ENCODE data around the gene VSIG8.
"Not testable (repeated sequence)": the region's sequence is repeated elsewhere in the genome, so short reads cannot be mapped to it uniquely, and the experiment has no call there.

VSIG8 gene

GRCh38 chr1:159862557-159862956, at the start of gene VSIG8:
Gene VSIG8 (minus strand): TSS chr1:159862657. CDS start chr1:159862521, 136 bp downstream.
- no peak for DNase-seq (ENCODE audit: low spot score)

GRCh38 chr1:159911326-159912070, 49.0 kb upstream of the VSIG8 start:
- DNase-seq (ENCODE audit: low spot score) = no peak

GRCh38 chr1:159908031-159908940, 45.8 kb upstream of the VSIG8 start:
- DNase-seq (ENCODE audit: low spot score) = no peak

- DNase-seq (ENCODE audit: low spot score) = no peak
Measured at GRCh38 chr1:159906960-159907359, 44.5 kb upstream of the VSIG8 start.

GRCh38 chr1:159904036-159904435, 41.6 kb upstream of the VSIG8 start:
- not testable (repeated sequence) for DNase-seq (ENCODE audit: low spot score)

- DNase-seq (ENCODE audit: low spot score) = no peak
Measured at GRCh38 chr1:159902541-159902940, 40.1 kb upstream of the VSIG8 start.

- no peak for DNase-seq (ENCODE audit: low spot score)
Measured at GRCh38 chr1:159900755-159901360, 38.4 kb upstream of the VSIG8 start.

- peak; percentile 99 for DNase-seq (ENCODE audit: low spot score)
Measured at GRCh38 chr1:159900086-159900680, 37.7 kb upstream of the VSIG8 start, which contains the start of gene CFAP45. Gene CFAP45 (minus strand): TSS chr1:159900165. CDS start chr1:159900098, 67 bp downstream.

- DNase-seq (ENCODE audit: low spot score) = not testable (repeated sequence)
Measured at GRCh38 chr1:159899634-159900033, 37.2 kb upstream of the VSIG8 start.

GRCh38 chr1:159898527-159898926, 36.1 kb upstream of the VSIG8 start:
- DNase-seq (ENCODE audit: low spot score) = no peak

GRCh38 chr1:159897962-159898361, 35.5 kb upstream of the VSIG8 start:
- DNase-seq (ENCODE audit: low spot score) = no peak

GRCh38 chr1:159896546-159896930, 34.1 kb upstream of the VSIG8 start:
- no peak for DNase-seq (ENCODE audit: low spot score)

GRCh38 chr1:159895836-159896545, 33.5 kb upstream of the VSIG8 start:
- DNase-seq (ENCODE audit: low spot score) = no peak

- DNase-seq (ENCODE audit: low spot score) = no peak
Measured at GRCh38 chr1:159895286-159895685, 32.8 kb upstream of the VSIG8 start.

- no peak for DNase-seq (ENCODE audit: low spot score)
Measured at GRCh38 chr1:159892944-159893343, 30.5 kb upstream of the VSIG8 start.

- DNase-seq (ENCODE audit: low spot score) = peak; percentile 78
Measured at GRCh38 chr1:159891275-159892157, 29.1 kb upstream of the VSIG8 start.

GRCh38 chr1:159890390-159890789, 27.9 kb upstream of the VSIG8 start:
- no peak for DNase-seq (ENCODE audit: low spot score)

- no peak for DNase-seq (ENCODE audit: low spot score)
Measured at GRCh38 chr1:159889821-159890252, 27.4 kb upstream of the VSIG8 start.

GRCh38 chr1:159889202-159889601, 26.7 kb upstream of the VSIG8 start:
- no peak for DNase-seq (ENCODE audit: low spot score)

- DNase-seq (ENCODE audit: low spot score) = no peak
Measured at GRCh38 chr1:159884296-159884695, 21.8 kb upstream of the VSIG8 start.

Data from iPS-NIHi11 (cell line).